ENCODE data around the gene PBX3. TPM values are rescaled to one million over a fixed set of nuclear protein-coding genes. Genes with fewer than 3 reads are reported as not detected.

Gene PBX3
- polyA plus RNA-seq, 4 donors = 2.5 to 14.4 (median 6.4) TPM

- H3K4me1 ChIP-seq (ENCODE audit: control insufficient read depth in 3 of 3, insufficient read depth in 2 of 3, low read depth in 1 of 3, low read length in 2 of 3) = no peaks in the 10 kb centered on the region
- H3K27me3 ChIP-seq (ENCODE audit: control insufficient read depth in 3 of 3, insufficient read depth in 3 of 3, low read length in 3 of 3) = no peaks in the 10 kb centered on the region
- DNase-seq (no peak), FAIRE-seq (no peak)
- H3K27ac ChIP-seq (ENCODE audit: low read depth in 1 of 3, low read length in 2 of 3) = no peak overlapping the region
- 85 to 90% (median 88%) methylated on average over 2 of the region's 2 CpGs for WGBS, 3 donors
- peaks cover 0 to 9% (median 0%) of the 10 kb centered on the region in 3 donors for H3K36me3 ChIP-seq (ENCODE audit: control insufficient read depth in 3 of 3, insufficient read depth in 2 of 3, low read depth in 1 of 3, low read length in 3 of 3)
- H3K4me3 ChIP-seq (ENCODE audit: low read depth in 1 of 3, low read length in 3 of 3) = no peak overlapping the region
- no peaks in the 10 kb centered on the region for H3K9me3 ChIP-seq (ENCODE audit: control insufficient read depth in 2 of 2, insufficient read depth in 1 of 2, low read depth in 1 of 2, low read length in 1 of 2)
Measured at GRCh38 chr9:125963932-125964331, 216.8 kb downstream of the PBX3 start.

- Histone ChIP-seq H3K4me1 (ENCODE audit: control insufficient read depth in 3 of 3, insufficient read depth in 2 of 3, low read depth in 1 of 3, low read length in 2 of 3) (no peaks in the 10 kb centered on the region), H3K27ac (ENCODE audit: low read depth in 1 of 3, low read length in 2 of 3) (no peak overlapping the region), H3K4me3 (ENCODE audit: low read depth in 1 of 3, low read length in 3 of 3) (no peak overlapping the region), H3K27me3 (ENCODE audit: control insufficient read depth in 3 of 3, insufficient read depth in 3 of 3, low read length in 3 of 3) (no peaks in the 10 kb centered on the region), H3K36me3 (ENCODE audit: control insufficient read depth in 3 of 3, insufficient read depth in 2 of 3, low read depth in 1 of 3, low read length in 3 of 3) (peaks cover 0 to 9% (median 0%) of the 10 kb centered on the region in 3 donors), H3K9me3 (ENCODE audit: control insufficient read depth in 2 of 2, insufficient read depth in 1 of 2, low read depth in 1 of 2, low read length in 1 of 2) (no peaks in the 10 kb centered on the region)
- DNase-seq (no peak), FAIRE-seq (no peak)
- WGBS, 3 donors = 91 to 94% (median 91%) methylated on average over 6 of the region's 6 CpGs
Measured at GRCh38 chr9:125964702-125965225, 217.6 kb downstream of the PBX3 start.

- DNase-seq = no peak
- FAIRE-seq = no peak
Measured at GRCh38 chr9:125965477-125965876, 218.3 kb downstream of the PBX3 start.

GRCh38 chr9:125966466-125966865 is 219.3 kb downstream of the PBX3 start:
- 75 to 82% (median 78%) methylated on average over 9 of the region's 9 CpGs for WGBS, 3 donors
- FAIRE-seq = no peak
- peaks cover 0 to 7% (median 0%) of the 10 kb centered on the region in 3 donors for H3K36me3 ChIP-seq (ENCODE audit: control insufficient read depth in 3 of 3, insufficient read depth in 2 of 3, low read depth in 1 of 3, low read length in 3 of 3)
- no peak overlapping the region for H3K4me3 ChIP-seq (ENCODE audit: low read depth in 1 of 3, low read length in 3 of 3)
- no peaks in the 10 kb centered on the region for H3K9me3 ChIP-seq (ENCODE audit: control insufficient read depth in 2 of 2, insufficient read depth in 1 of 2, low read depth in 1 of 2, low read length in 1 of 2)
- H3K4me1 ChIP-seq (ENCODE audit: control insufficient read depth in 3 of 3, insufficient read depth in 2 of 3, low read depth in 1 of 3, low read length in 2 of 3) = no peaks in the 10 kb centered on the region
- H3K27ac ChIP-seq (ENCODE audit: low read depth in 1 of 3, low read length in 2 of 3) = no peak overlapping the region
- DNase-seq = no peak
- no peaks in the 10 kb centered on the region for H3K27me3 ChIP-seq (ENCODE audit: control insufficient read depth in 3 of 3, insufficient read depth in 3 of 3, low read length in 3 of 3)

More at GRCh38 chr9:125965477-125965876, 218.3 kb downstream of the PBX3 start:
- 80 to 94% (median 91%) methylated on average over 10 of the region's 10 CpGs for WGBS, 3 donors
- no peak overlapping the region for H3K4me3 ChIP-seq (ENCODE audit: low read depth in 1 of 3, low read length in 3 of 3)
- no peak overlapping the region for H3K27ac ChIP-seq (ENCODE audit: low read depth in 1 of 3, low read length in 2 of 3)
- peaks cover 0 to 9% (median 0%) of the 10 kb centered on the region in 3 donors for H3K36me3 ChIP-seq (ENCODE audit: control insufficient read depth in 3 of 3, insufficient read depth in 2 of 3, low read depth in 1 of 3, low read length in 3 of 3)
- H3K9me3 ChIP-seq (ENCODE audit: control insufficient read depth in 2 of 2, insufficient read depth in 1 of 2, low read depth in 1 of 2, low read length in 1 of 2) = no peaks in the 10 kb centered on the region
- no peaks in the 10 kb centered on the region for H3K4me1 ChIP-seq (ENCODE audit: control insufficient read depth in 3 of 3, insufficient read depth in 2 of 3, low read depth in 1 of 3, low read length in 2 of 3)
- no peaks in the 10 kb centered on the region for H3K27me3 ChIP-seq (ENCODE audit: control insufficient read depth in 3 of 3, insufficient read depth in 3 of 3, low read length in 3 of 3)

- Histone ChIP-seq H3K4me3 (ENCODE audit: low read depth in 1 of 3, low read length in 3 of 3) (no peak overlapping the region), H3K9me3 (ENCODE audit: control insufficient read depth in 2 of 2, insufficient read depth in 1 of 2, low read depth in 1 of 2, low read length in 1 of 2) (no peaks in the 10 kb centered on the region), H3K27ac (ENCODE audit: low read depth in 1 of 3, low read length in 2 of 3) (no peak overlapping the region), H3K4me1 (ENCODE audit: control insufficient read depth in 3 of 3, insufficient read depth in 2 of 3, low read depth in 1 of 3, low read length in 2 of 3) (no peaks in the 10 kb centered on the region), H3K36me3 (ENCODE audit: control insufficient read depth in 3 of 3, insufficient read depth in 2 of 3, low read depth in 1 of 3, low read length in 3 of 3) (peaks cover 0 to 7% (median 0%) of the 10 kb centered on the region in 3 donors), H3K27me3 (ENCODE audit: control insufficient read depth in 3 of 3, insufficient read depth in 3 of 3, low read length in 3 of 3) (no peaks in the 10 kb centered on the region)
- 75 to 87% (median 82%) methylated on average over 11 of the region's 11 CpGs for WGBS, 3 donors
- no peak for DNase-seq
- FAIRE-seq = no peak
Measured at GRCh38 chr9:125966959-125967711, 220.0 kb downstream of the PBX3 start.

GRCh38 chr9:125968714-125969374 is 221.7 kb downstream of the PBX3 start:
- Histone ChIP-seq H3K4me1 (ENCODE audit: control insufficient read depth in 3 of 3, insufficient read depth in 2 of 3, low read depth in 1 of 3, low read length in 2 of 3) (no peaks in the 10 kb centered on the region), H3K36me3 (ENCODE audit: control insufficient read depth in 3 of 3, insufficient read depth in 2 of 3, low read depth in 1 of 3, low read length in 3 of 3) (peaks cover 0 to 7% (median 0%) of the 10 kb centered on the region in 3 donors), H3K4me3 (ENCODE audit: low read depth in 1 of 3, low read length in 3 of 3) (no peak overlapping the region), H3K27me3 (ENCODE audit: control insufficient read depth in 3 of 3, insufficient read depth in 3 of 3, low read length in 3 of 3) (no peaks in the 10 kb centered on the region), H3K27ac (ENCODE audit: low read depth in 1 of 3, low read length in 2 of 3) (no peak overlapping the region), H3K9me3 (ENCODE audit: control insufficient read depth in 2 of 2, insufficient read depth in 1 of 2, low read depth in 1 of 2, low read length in 1 of 2) (no peaks in the 10 kb centered on the region)
- 74 to 91% (median 86%) methylated on average over 6 of the region's 6 CpGs for WGBS, 3 donors
- FAIRE-seq (no peak), DNase-seq (no peak)

- no peak overlapping the region for H3K4me3 ChIP-seq (ENCODE audit: low read depth in 1 of 3, low read length in 3 of 3)
- H3K27me3 ChIP-seq (ENCODE audit: control insufficient read depth in 3 of 3, insufficient read depth in 3 of 3, low read length in 3 of 3) = no peaks in the 10 kb centered on the region
- H3K9me3 ChIP-seq (ENCODE audit: control insufficient read depth in 2 of 2, insufficient read depth in 1 of 2, low read depth in 1 of 2, low read length in 1 of 2) = no peaks in the 10 kb centered on the region
- no peak overlapping the region for H3K27ac ChIP-seq (ENCODE audit: low read depth in 1 of 3, low read length in 2 of 3)
- H3K36me3 ChIP-seq (ENCODE audit: control insufficient read depth in 3 of 3, insufficient read depth in 2 of 3, low read depth in 1 of 3, low read length in 3 of 3) = peaks cover 0 to 7% (median 0%) of the 10 kb centered on the region in 3 donors
- 85 to 91% (median 85%) methylated on average over 5 of the region's 5 CpGs for WGBS, 3 donors
- no peak for FAIRE-seq
- no peak for DNase-seq
- H3K4me1 ChIP-seq (ENCODE audit: control insufficient read depth in 3 of 3, insufficient read depth in 2 of 3, low read depth in 1 of 3, low read length in 2 of 3) = no peaks in the 10 kb centered on the region
Measured at GRCh38 chr9:125969462-125969861, 222.3 kb downstream of the PBX3 start.

- Histone ChIP-seq H3K4me1 (ENCODE audit: control insufficient read depth in 3 of 3, insufficient read depth in 2 of 3, low read depth in 1 of 3, low read length in 2 of 3) (no peaks in the 10 kb centered on the region), H3K4me3 (ENCODE audit: low read depth in 1 of 3, low read length in 3 of 3) (no peak overlapping the region), H3K27me3 (ENCODE audit: control insufficient read depth in 3 of 3, insufficient read depth in 3 of 3, low read length in 3 of 3) (no peaks in the 10 kb centered on the region), H3K9me3 (ENCODE audit: control insufficient read depth in 2 of 2, insufficient read depth in 1 of 2, low read depth in 1 of 2, low read length in 1 of 2) (no peaks in the 10 kb centered on the region), H3K36me3 (ENCODE audit: control insufficient read depth in 3 of 3, insufficient read depth in 2 of 3, low read depth in 1 of 3, low read length in 3 of 3) (peaks cover 0 to 4% (median 0%) of the 10 kb centered on the region in 3 donors), H3K27ac (ENCODE audit: low read depth in 1 of 3, low read length in 2 of 3) (no peak overlapping the region)
- FAIRE-seq = no peak
- no peak for DNase-seq
- WGBS, 3 donors = 69 to 81% (median 77%) methylated on average over 5 of the region's 5 CpGs
Measured at GRCh38 chr9:125969868-125970267, 222.7 kb downstream of the PBX3 start.

Data from small intestine (tissue), 7 donors.